HG03103 (cell line): Measurements from ENCODE around the gene UCK2.

Source experiments
- ATAC-seq: cut with Tn5 transposase; IDR thresholded peaks from one replicate; pipeline ENCODE4 v1.9.1; 2021; ENCODE audit warnings: low read depth; ENCODE audit not compliant: unreplicated experiment

The UCK2 gene

DNA sequence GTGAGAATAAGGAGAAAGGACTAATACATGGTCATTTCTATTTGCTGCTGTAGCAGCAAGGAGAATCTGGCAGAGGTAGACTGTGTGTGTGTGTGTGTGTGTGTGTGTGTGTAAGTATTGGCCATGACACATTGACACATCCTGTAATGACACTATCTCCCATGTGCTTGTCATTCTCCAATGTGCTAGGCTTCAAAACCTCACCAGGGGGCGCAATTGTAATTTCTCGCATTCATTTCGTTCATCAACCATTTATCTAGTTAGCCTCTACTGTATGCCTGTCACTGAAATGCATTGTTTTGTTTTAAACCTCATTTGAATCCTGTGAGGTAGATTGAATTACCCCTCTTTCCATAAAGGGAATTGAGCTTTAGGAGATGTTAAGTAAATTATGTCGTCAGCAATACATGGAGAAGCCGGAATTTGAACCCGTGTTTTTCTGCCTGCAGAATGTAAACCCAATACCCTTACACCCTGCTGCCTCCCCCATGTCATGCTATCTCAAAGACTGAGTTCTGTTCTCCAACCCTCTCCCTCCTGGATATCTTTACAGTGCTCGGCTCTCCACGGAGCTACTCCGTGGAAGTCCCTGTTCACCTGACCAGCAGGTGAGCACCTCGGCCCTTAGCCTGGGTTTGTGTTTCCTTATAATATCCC lies 100.8 kb downstream of the UCK2 start:
- peak; percentile 54 for ATAC-seq

DNA sequence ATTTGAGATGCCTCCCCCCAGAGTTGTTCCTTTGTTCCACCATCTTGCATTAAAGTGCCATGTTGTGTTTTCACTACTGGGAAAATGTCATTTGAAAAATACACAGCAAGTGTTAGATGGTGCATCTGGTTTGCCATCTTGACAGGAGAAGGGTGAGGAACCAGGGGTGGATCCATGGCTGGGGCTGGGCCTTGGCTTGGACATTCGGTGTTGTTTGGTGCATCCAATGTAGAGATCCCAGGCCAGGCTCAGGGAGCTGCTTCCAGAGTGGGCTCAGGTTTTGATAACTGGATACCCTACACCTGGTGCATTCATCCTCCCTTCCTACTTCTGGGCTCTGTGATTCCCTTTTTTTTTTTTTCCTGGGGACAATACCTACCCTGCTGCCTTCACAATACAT lies 103.5 kb downstream of the UCK2 start:
- no peak for ATAC-seq

DNA sequence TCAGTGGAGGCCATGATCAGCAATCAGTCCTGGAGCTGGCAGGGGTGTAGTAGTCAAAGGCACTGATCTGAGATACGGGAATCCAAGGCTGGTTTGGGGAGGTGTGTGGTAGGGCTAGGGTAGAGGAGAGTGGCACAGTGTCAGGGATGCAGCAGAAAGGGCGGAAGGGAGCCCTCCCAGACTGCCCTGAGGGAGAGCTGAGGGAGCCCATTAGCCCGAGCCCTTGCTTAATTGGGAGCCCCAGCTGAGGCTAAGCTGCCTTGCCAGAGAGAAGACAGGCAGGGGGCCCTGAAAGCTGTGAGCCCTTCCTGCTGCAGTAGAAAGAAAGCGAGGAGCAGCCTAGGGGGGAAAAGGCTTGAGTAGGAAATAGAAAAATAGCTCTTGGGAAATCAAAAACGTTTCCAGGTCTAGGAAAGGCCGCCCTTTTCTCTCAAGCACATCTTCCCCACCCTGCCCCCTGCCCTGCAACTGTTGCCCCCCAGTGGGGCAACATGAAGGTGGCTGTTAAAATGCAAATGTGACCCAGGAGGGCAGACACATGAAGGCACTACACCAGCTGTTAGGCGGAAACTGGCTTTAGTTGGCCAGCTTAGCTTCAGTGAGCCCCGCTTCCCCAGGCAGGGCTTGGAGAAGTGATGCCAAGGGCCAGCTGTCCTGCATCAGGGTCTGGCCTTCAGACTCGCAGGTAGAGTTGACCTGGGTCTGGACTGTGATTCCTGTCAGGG lies 106.2 kb downstream of the UCK2 start:
- no peak for ATAC-seq

DNA sequence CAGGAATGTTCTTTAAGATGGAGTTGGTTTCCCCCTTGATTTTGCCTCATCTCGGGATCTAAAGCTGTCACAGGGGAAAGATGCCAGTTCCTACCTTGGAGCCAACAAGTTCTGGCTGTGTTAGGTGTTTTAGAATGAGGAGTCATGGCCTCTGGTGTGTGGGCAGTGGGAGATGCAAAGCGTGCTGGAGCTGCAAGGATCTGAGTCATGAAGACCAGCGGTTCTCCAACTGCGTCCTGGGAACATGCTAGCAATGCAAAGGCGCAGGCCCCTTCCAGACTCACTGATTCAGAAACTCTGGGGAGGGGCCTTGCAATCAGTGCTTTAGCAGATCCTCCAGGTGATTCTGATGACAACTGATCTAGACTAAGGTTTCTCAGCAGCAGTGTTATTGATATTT lies 109.1 kb downstream of the UCK2 start:
- no peak for ATAC-seq

DNA sequence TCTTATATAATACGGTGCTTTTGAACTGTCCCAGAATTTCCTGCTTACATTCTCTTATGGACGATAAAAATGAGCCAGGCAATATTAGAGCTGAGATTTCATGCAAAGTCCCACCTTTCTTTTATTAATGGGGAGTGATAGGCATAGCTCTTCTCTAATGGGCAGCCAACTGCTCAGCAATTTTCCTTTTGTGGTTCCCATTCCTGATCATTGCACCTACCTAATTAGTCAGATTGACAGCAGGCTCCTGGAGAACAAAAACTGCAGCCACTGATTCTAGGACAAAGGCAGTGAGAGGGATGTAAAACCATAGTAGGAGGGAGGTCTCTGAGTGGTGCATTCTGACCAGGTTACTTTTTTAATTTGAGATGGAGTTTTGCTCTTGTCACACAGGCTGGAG lies 110.4 kb downstream of the UCK2 start:
- no peak for ATAC-seq

DNA sequence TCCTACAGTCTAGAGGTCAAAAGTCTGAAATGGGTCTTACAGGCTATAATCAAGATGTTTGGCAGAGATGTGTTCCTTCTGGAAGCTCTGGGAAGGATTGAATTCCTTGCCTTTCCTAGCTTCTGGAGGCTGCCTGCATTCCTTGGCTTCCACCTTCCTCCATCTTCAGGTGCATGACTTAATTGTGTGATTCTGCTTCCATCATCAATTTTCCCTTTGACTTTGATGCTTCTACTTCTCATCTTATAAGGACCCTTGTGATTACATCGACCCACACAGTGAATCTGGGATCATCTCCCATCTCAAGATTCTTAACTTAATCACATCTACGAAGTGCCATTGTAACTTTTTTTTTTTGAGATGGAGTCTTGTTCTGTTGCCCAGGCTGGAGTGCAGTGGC lies 111.4 kb downstream of the UCK2 start:
- ATAC-seq, result no peak

DNA sequence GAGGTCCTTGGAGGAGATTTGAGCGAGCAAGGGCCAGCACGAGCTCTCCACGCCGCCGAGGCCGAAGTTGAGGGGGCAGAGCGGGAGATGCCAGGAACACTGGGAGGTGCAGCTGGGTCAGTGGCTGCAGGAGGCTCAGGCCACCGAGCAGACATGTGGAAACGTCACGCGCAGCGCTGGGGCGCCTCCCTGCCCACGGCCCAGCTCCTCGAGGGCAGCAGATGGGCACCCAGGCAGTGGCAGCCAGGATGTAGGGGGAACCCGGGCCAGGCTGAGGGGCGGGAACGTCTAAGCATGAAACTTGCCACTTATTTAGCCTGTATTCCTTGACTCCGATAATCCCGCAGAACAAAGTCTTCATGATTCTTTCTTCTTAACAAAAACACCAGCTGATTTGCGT lies 114.1 kb downstream of the UCK2 start:
- no peak for ATAC-seq

DNA sequence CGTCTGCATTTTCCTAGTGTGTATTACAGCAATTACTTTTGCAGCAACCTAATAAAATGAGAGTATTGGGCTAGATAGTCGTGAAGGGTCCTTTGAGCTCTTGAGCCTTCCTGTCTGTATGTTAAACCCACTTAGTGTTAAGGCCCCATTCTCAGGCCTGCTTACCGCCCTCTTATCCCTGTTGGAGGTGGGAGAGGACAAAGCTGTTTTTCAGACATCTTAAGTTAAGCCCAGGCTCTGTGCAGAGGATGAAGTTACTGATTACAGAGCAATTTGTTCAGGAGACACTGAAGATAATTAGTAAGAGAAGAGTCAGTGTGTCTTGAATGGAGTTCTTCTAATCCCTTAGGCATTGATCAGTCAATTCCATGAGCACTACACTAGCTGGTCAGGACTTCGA lies 114.6 kb downstream of the UCK2 start:
- ATAC-seq, result no peak

DNA sequence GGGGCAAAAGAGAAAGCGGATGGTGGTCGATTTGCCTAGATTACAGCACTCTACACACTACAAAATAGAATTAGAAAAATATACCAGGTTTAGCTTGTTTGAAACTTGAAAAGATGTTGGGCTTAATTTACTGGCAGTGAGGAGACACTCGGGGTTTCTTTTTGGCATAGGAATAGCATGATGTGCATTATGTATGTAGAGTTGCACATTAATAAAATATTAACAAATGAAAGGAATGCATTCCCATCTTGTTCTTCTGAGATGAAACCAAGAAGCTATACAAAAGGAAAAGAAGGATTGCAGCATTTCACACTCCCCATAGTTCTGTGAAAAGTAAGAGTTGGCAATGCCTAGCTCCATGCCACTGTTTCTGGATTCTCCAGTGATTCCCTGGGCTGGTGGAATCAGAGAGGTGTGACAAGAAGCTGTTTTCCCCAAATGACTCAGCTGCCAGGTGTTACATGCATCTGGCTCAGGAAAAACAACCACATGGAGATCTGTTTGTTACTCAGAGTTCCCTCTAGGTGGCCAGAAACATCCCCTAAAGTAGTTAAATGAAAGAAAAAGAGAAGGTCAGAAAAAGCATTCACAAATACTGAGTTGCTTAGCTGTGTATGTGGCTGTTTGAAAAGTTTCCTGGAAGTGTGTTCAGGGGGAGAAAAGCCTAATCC lies 115.6 kb downstream of the UCK2 start:
- ATAC-seq, result no peak

DNA sequence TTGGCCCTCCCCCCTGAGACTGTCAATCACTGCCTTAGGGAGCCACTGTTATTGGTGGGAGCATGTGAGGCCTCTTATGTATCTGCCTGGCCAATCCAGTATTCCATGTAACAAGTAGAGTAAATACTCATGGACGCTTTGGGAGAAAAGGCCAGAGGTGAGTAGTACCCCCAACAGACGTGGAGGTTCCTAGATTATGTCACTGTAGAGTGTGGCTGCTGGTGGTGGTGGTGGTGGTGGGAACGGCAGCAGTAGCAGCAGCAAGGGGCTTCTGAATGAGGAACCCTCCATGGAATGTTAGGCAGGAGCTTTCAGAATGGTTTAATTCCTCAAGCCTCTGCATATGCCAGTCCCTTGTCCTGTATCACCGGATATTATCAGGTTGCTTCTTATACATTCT lies 118.5 kb downstream of the UCK2 start:
- ATAC-seq, result no peak

DNA sequence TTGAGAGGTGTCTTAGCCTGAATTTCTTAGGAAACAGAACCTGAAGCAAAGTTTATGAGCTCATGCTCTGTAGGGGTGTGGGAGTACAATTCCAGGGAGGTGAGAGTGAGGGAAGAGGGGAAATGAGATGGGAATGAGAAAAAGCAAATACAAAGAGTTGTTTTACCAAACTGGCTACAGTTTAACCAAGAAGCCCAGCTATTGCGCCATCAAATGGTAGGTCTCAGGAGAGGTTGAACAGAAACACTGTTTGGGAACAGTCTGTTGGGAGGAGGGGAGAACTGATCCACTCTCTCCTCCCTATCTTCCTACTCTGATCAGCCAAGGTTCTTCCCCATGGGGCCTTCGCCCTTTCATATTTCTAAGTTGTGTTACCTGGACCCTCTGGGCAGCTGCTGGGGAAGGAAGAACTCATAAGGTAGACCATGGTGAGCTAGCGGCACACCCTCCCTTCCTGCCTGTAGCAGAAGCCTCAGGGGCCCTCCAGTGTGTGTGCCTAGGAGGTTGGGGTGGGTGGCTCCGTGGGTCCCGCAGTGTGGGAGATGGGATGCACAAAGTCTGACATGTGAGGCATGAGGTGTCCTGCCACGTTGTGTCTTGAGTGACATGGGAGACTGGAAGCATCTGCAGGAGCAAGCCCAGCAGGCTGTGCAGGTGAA lies 120.5 kb downstream of the UCK2 start:
- ATAC-seq, result no peak

DNA sequence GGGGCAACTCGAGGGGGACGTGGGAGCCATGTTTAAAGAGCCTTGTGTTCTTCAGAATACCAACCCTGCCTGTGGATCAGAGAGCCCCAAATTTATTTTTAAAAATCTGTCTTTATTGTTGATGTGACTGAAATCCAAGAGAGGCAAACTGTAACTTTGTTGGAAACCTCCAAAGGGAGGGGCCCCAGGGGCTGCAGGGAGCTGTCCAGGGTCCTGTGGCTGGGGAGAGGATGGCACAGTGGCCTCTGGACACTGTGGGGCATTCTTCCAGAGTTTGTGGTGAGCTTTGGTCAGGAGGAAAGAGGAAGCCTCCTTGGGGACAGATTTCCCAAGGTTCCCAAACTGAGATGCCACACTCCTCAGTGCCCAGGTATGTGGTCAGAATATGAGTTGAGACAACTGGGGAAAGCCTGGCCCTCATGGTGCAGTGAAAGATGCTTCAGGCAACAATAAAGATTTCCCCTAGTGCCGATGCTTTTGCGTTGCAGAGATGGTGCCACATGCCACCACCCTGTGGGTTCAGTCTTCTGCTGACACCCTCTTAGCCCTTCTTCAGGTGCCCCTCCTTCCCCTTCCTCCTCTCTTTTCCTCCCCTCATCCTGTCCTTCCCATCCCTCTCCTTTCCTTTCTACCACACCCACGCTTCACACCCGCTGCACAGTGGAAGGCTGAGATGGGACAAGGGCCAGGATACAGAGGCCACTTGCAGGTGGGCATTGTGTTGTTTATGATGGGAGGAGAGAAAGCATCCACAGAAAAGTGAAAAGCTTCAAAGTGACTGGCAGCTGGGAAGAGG lies 122.1 kb downstream of the UCK2 start:
- ATAC-seq, result no peak

DNA sequence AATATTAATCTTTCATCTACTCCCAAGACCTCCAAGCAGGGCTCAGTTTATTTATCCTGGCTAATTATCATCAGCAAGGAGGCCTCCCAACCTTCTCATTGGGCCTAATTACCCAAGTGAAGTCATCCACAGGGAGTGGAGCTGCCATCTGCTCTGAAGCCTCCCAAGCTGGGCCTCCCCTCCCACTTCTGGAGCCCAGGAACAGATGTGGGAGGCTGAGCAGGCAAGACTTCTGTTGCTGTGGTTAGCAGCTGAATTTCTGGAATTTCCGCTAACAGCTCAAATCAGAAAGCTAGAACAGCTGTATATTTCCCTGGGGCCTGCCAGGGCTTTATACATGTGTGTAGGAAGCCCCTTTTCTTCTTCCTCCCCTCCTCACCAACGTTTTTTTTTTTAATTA lies 127.5 kb downstream of the UCK2 start:
- ATAC-seq, result no peak

DNA sequence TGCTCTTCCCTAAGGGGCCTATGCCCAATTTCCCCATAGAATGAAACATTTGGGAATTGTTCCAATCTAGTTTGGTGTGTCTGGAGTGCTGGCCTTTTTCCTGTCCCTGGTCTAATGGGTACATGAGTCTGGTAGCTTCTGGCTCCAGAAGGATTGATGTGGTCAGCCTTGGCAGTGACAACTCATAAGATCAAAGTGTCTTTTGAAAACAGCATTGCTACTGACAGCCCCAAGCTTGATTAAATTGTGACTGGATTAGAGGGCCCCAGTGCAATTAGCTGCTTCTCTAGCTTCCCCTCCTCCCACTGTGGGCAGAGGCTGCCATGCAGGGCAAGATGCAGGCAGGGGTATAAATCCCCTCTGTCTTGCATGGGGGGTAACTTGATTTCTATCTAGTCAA lies 130.9 kb downstream of the UCK2 start:
- ATAC-seq, result no peak

DNA sequence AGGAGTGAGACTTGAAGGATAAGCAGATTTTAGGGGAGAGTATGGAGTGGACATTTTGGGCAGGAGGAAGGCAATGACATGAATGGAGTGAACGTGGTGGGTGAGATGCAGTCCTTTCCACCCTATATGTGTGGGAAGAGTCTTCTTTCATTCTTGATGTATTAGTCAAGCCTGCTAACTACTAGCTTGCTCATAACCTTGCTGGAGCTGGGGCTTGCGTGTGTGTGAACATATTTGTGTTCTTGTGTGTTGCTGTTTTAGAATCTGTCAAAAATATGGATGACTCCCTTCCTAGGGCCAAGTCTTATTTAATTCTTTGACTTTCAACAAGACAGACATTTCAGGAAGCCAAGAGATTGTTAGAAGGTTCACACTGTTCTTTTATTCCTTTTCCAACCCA lies 132.7 kb downstream of the UCK2 start:
- no peak for ATAC-seq

DNA sequence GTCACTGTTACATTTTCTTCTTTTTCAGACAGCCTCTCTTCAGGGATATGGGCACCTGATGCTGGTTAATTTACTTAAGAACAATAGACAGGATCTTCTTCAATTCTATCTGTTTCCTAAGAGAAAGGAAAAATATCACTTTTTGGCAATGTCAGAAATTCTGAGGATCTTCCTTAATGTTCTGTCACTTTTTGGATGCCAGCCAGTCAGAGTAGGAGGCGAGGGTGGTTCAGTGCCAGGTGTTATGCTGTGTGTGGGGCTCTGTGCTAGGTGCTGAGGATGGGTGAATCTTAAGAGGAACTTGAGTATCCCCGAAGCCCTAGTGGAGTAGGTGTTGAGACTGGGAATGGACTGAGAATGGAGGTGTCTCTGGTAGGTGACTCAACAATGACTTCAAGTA lies 133.5 kb downstream of the UCK2 start:
- ATAC-seq, result no peak
